Astrocyte (in vitro differentiated cells and primary cell): ENCODE results near the gene GABRR3. TPM values are rescaled to one million over a fixed set of nuclear protein-coding genes. Genes with fewer than 3 reads are reported as not detected.

Source experiments
- DNase-seq: peaks from one replicate; pipeline ENCODE4 v3.0.0-alpha.2; 2010; ENCODE audit warnings: low read depth
- FAIRE-seq: peaks from 2 replicates; lab custom pipeline; 2011; peaks lifted over from hg19 to GRCh38; lab: Jason Lieb, UNC
- H2AFZ ChIP-seq: 2 replicates; pipeline ENCODE4 v1.6.0; 2012; ENCODE audit warnings: low read depth, low read length, inconsistent platforms
- H3K27ac ChIP-seq: 2 replicates; pipeline ENCODE4 v1.5.1; 2011; ENCODE audit warnings: low read depth, low read length, inconsistent platforms
- H3K27me3 ChIP-seq: 2 replicates; pipeline ENCODE4 v1.6.0; 2011; ENCODE audit warnings: low read length, inconsistent platforms; ENCODE audit not compliant: insufficient read depth
- H3K36me3 ChIP-seq: 2 replicates; pipeline ENCODE4 v1.5.1; 2011; ENCODE audit warnings: low read length, inconsistent platforms; ENCODE audit not compliant: insufficient read depth
- H3K4me1 ChIP-seq: 2 replicates; pipeline ENCODE4 v1.5.1; 2011; ENCODE audit warnings: low read length, inconsistent platforms; ENCODE audit not compliant: insufficient read depth
- H3K4me2 ChIP-seq: 2 replicates; pipeline ENCODE4 v1.6.0; 2012; ENCODE audit warnings: low read length, inconsistent platforms
- H3K4me3 ChIP-seq: 2 replicates; pipeline ENCODE4 v1.5.1; 2011; ENCODE audit warnings: low read depth, mild to moderate bottlenecking, low read length, inconsistent platforms; ENCODE audit not compliant: insufficient read depth
- H3K79me2 ChIP-seq: 2 replicates; pipeline ENCODE4 v1.6.0; 2012; ENCODE audit warnings: mild to moderate bottlenecking, low read length, inconsistent platforms; ENCODE audit not compliant: insufficient read depth
- H3K9ac ChIP-seq: 2 replicates; pipeline ENCODE4 v1.6.0; 2012; ENCODE audit warnings: mild to moderate bottlenecking, low read length, inconsistent platforms
- H3K9me3 ChIP-seq: 2 replicates; pipeline ENCODE4 v1.5.1; 2012; ENCODE audit warnings: low read depth, mild to moderate bottlenecking, low read length, inconsistent platforms; ENCODE audit not compliant: insufficient read depth
- H4K20me1 ChIP-seq: 2 replicates; pipeline ENCODE4 v1.6.0; 2012; ENCODE audit warnings: low read length, inconsistent platforms; ENCODE audit not compliant: insufficient read depth
- H3K27ac Mint-ChIP-seq: one replicate; pipeline ENCODE4 v1.8.0; 2021; ENCODE audit warnings: mild to moderate bottlenecking, mixed read lengths; ENCODE audit not compliant: unreplicated experiment
- H3K27me3 Mint-ChIP-seq: one replicate; pipeline ENCODE4 v1.8.0; 2021; ENCODE audit warnings: low read depth, mixed read lengths; ENCODE audit not compliant: unreplicated experiment
- H3K36me3 Mint-ChIP-seq: one replicate; pipeline ENCODE4 v1.8.0; 2021; ENCODE audit warnings: low read depth, mixed read lengths; ENCODE audit not compliant: unreplicated experiment
- H3K4me1 Mint-ChIP-seq: one replicate; pipeline ENCODE4 v1.8.0; 2021; ENCODE audit warnings: low read depth, mixed read lengths; ENCODE audit not compliant: unreplicated experiment
- H3K4me3 Mint-ChIP-seq: one replicate; pipeline ENCODE4 v1.8.0; 2021; ENCODE audit warnings: mild to moderate bottlenecking, moderate library complexity, mixed read lengths; ENCODE audit not compliant: unreplicated experiment
- H3K9me3 Mint-ChIP-seq: one replicate; pipeline ENCODE4 v1.8.0; 2021; ENCODE audit warnings: mild to moderate bottlenecking, mixed read lengths; ENCODE audit not compliant: unreplicated experiment
- EZH2 ChIP-seq: IDR thresholded peaks from 2 replicates; pipeline ENCODE4 v1.6.1; 2012; ENCODE audit warnings: mild to moderate bottlenecking, low read length, inconsistent platforms; ENCODE audit not compliant: insufficient read depth
- total RNA-seq: library from RNA; stranded (reverse); gene quantifications from 2 replicates; pipeline ENCODE4 v1.2.1, GENCODE V29; 2021
- TF ChIP-seq, protein P1 (sequence below): IDR thresholded peaks from 2 replicates; pipeline ENCODE4 v1.5.1; 2011; ENCODE audit warnings: low read depth, mild to moderate bottlenecking, inconsistent platforms, low read length, moderate library complexity; ENCODE audit not compliant: insufficient read depth

The GABRR3 gene
- total RNA-seq, 1 donor from 2014 or later = not detected

DNA sequence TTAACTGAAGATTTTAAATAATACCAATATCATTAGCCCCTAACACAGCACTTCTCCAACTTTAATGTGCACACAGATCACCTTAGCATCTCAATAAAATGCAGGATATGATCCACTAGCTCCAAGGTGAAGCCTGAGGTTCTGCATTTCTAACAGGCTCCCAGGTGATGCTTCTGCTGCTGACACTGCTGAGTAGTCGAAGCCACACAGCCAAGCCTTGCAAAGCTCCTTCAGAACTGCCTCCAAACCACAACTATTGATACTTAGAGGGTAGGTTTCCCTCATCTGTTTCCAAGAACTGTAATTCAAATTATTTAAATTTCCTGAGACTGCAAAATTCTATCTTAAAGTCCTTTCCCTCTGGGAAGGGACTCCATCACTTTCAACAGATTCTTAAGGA lies 66.7 kb downstream of the GABRR3 start:
- no peaks in the 10 kb centered on the region for H3K27me3 Mint-ChIP-seq
- no peak overlapping the region for H3K27ac ChIP-seq
- H3K27me3 ChIP-seq = no peaks in the 10 kb centered on the region
- H3K27ac Mint-ChIP-seq = no peak overlapping the region
- H3K36me3 Mint-ChIP-seq = no peaks in the 10 kb centered on the region
- peaks cover 34% of the 10 kb centered on the region for H4K20me1 ChIP-seq
- FAIRE-seq (no peak), DNase-seq (no peak)
- H3K4me2 ChIP-seq = no peak overlapping the region
- peaks cover 69% of the 10 kb centered on the region for H3K79me2 ChIP-seq
- no peak overlapping the region for H2AFZ ChIP-seq
- H3K9me3 ChIP-seq = no peaks in the 10 kb centered on the region
- H3K4me1 ChIP-seq = peaks cover 10% of the 10 kb centered on the region
- peaks cover 10% of the 10 kb centered on the region for H3K36me3 ChIP-seq
- H3K9ac ChIP-seq = no peak overlapping the region
- H3K4me3 ChIP-seq = no peak overlapping the region
- H3K4me3 Mint-ChIP-seq = no peak overlapping the region
- TF ChIP-seq, protein P1, sequence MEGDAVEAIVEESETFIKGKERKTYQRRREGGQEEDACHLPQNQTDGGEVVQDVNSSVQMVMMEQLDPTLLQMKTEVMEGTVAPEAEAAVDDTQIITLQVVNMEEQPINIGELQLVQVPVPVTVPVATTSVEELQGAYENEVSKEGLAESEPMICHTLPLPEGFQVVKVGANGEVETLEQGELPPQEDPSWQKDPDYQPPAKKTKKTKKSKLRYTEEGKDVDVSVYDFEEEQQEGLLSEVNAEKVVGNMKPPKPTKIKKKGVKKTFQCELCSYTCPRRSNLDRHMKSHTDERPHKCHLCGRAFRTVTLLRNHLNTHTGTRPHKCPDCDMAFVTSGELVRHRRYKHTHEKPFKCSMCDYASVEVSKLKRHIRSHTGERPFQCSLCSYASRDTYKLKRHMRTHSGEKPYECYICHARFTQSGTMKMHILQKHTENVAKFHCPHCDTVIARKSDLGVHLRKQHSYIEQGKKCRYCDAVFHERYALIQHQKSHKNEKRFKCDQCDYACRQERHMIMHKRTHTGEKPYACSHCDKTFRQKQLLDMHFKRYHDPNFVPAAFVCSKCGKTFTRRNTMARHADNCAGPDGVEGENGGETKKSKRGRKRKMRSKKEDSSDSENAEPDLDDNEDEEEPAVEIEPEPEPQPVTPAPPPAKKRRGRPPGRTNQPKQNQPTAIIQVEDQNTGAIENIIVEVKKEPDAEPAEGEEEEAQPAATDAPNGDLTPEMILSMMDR = no peak
- no peak for TF ChIP-seq EZH2
- H3K9me3 Mint-ChIP-seq = no peaks in the 10 kb centered on the region
- H3K4me1 Mint-ChIP-seq = no peaks in the 10 kb centered on the region

DNA sequence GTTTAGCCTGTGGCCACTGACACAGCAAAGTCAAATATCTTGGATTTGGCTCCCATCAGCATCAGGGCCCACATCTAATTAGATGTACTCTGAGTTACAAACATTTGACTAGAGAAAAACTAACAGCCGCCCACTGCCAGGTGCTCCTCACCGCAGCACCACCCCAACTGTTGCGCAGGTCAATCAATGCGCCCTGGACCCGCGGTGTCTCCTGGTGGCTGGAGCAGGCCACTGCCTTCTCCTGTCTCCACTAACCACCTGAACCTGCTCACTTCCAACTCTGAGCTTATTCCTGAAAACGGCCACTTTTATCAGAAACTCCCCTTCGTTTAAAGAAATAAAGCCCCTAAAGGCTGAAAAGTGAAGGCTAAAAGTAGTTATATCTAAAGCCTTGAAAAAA lies 67.1 kb downstream of the GABRR3 start:
- no peaks in the 10 kb centered on the region for H3K27me3 Mint-ChIP-seq
- Histone ChIP-seq H3K27me3 (no peaks in the 10 kb centered on the region), H3K27ac (no peak overlapping the region), H3K4me3 (no peak overlapping the region), H3K79me2 (peaks cover 73% of the 10 kb centered on the region), H3K36me3 (peaks cover 10% of the 10 kb centered on the region), H3K4me1 (peaks cover 10% of the 10 kb centered on the region), H3K4me2 (no peak overlapping the region), H2AFZ (no peak overlapping the region), H3K9ac (no peak overlapping the region), H4K20me1 (peaks cover 37% of the 10 kb centered on the region), H3K9me3 (no peaks in the 10 kb centered on the region)
- no peak for FAIRE-seq
- no peak overlapping the region for H3K27ac Mint-ChIP-seq
- H3K4me3 Mint-ChIP-seq = no peak overlapping the region
- H3K36me3 Mint-ChIP-seq = no peaks in the 10 kb centered on the region
- TF ChIP-seq EZH2 = no peak
- TF ChIP-seq, protein P1 = no peak
- no peak for DNase-seq
- no peaks in the 10 kb centered on the region for H3K9me3 Mint-ChIP-seq
- no peaks in the 10 kb centered on the region for H3K4me1 Mint-ChIP-seq

DNA sequence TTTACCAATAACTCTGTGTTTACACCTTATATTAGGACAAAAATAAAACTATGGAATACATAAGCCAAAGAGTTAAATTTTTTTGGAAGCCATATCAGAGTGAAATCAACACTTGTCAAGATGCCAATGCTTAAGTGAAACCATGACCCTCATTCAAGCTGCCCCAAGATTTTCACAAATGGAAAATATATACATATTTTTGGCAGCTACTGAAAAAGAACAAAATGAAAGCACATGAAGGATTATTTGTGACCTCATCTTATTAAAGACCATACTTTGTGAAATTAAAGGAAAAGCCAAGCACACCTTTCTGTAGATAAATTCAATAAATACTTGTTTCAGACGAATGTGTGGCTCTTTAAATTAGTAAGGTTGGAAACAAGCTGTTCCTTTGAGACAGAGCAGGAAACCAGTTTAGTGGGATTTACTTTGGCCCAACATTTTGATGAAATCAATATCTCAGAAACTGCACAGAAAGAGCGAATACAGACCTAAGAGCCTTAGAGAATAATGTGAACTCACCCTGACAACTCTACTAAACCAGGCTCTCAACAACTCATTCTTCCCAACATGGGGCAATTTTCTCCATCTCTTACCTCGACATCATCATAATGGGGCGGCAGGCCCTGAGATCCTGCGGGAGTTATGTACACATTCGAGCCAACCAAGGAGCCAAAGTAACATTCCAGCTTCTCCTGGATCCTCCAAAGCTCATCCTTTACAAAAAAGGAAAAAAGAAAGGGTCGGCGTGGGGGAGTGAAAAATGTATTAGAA lies 73.9 kb downstream of the GABRR3 start:
- Histone ChIP-seq H2AFZ (no peak overlapping the region), H3K4me1 (peaks cover 10% of the 10 kb centered on the region), H3K79me2 (peaks cover 35% of the 10 kb centered on the region), H3K9me3 (no peaks in the 10 kb centered on the region), H3K27ac (no peak overlapping the region), H4K20me1 (peaks cover 34% of the 10 kb centered on the region), H3K4me2 (no peak overlapping the region), H3K36me3 (peaks cover 9% of the 10 kb centered on the region), H3K4me3 (no peak overlapping the region), H3K27me3 (no peaks in the 10 kb centered on the region), H3K9ac (no peak overlapping the region)
- FAIRE-seq (no peak), DNase-seq (no peak)
- no peaks in the 10 kb centered on the region for H3K4me1 Mint-ChIP-seq
- no peak overlapping the region for H3K27ac Mint-ChIP-seq
- TF ChIP-seq, protein P1 = no peak
- TF ChIP-seq EZH2 = no peak
- no peak overlapping the region for H3K4me3 Mint-ChIP-seq
- H3K27me3 Mint-ChIP-seq = no peaks in the 10 kb centered on the region
- H3K9me3 Mint-ChIP-seq = no peaks in the 10 kb centered on the region
- H3K36me3 Mint-ChIP-seq = no peaks in the 10 kb centered on the region
